ENCODE measurements around the gene TUBG1. TPM values are rescaled to one million over a fixed set of nuclear protein-coding genes. Genes with fewer than 3 reads are reported as not detected.

TUBG1 gene
- total RNA-seq (2014; rRNA removed; shearing (Covaris generic)): 123 and 127 TPM in 2 replicates

GRCh38 chr17:42609182-42609813, at the start of gene TUBG1, which contains the start of gene RETREG3:
TSS of gene TUBG1 (plus strand) at chr17:42609683. CDS start at chr17:42609738, 55 bp downstream.
TSS of gene RETREG3 (minus strand) at chr17:42609374. CDS start at chr17:42609324, 50 bp downstream.
- DNase-seq (ENCODE audit: low spot score): peak; percentile 98

- DNase-seq (ENCODE audit: low spot score): no peak
These were observed 49.2 kb upstream of the TUBG1 start for GRCh38 chr17:42560246-42560645.

- peak; percentile 98 for DNase-seq (ENCODE audit: low spot score)
These were observed 47.5 kb upstream of the TUBG1 start, which contains the start of gene COASY for GRCh38 chr17:42561897-42562387. TSS of gene COASY (plus strand) at chr17:42562148. CDS start at chr17:42562623, 475 bp downstream.

- DNase-seq (ENCODE audit: low spot score): peak; percentile 32
These were observed 46.9 kb upstream of the TUBG1 start for GRCh38 chr17:42562388-42563142.

- peak; percentile 13 for DNase-seq (ENCODE audit: low spot score)
These were observed 46.4 kb upstream of the TUBG1 start for GRCh38 chr17:42563143-42563509.

GRCh38 chr17:42563543-42563942, 45.9 kb upstream of the TUBG1 start:
- DNase-seq (ENCODE audit: low spot score): peak; percentile 78

GRCh38 chr17:42563950-42564349, 45.5 kb upstream of the TUBG1 start:
- DNase-seq (ENCODE audit: low spot score): no peak

GRCh38 chr17:42564815-42565522, 44.5 kb upstream of the TUBG1 start:
- no peak for DNase-seq (ENCODE audit: low spot score)

GRCh38 chr17:42565523-42566214, 43.8 kb upstream of the TUBG1 start:
- no peak for DNase-seq (ENCODE audit: low spot score)

- DNase-seq (ENCODE audit: low spot score): no peak
These were observed 43.1 kb upstream of the TUBG1 start for GRCh38 chr17:42566215-42566882.

GRCh38 chr17:42566883-42567573, 42.5 kb upstream of the TUBG1 start, which contains the start of gene MLX:
TSS of gene MLX (plus strand) at chr17:42567100. CDS start at chr17:42567125, 25 bp downstream.
- peak; percentile 96 for DNase-seq (ENCODE audit: low spot score)

- DNase-seq (ENCODE audit: low spot score): no peak
These were observed 41.0 kb upstream of the TUBG1 start for GRCh38 chr17:42568341-42569111.

- DNase-seq (ENCODE audit: low spot score): no peak
These were observed 37.9 kb upstream of the TUBG1 start for GRCh38 chr17:42571435-42572225.

- DNase-seq (ENCODE audit: low spot score): no peak
These were observed 36.4 kb upstream of the TUBG1 start for GRCh38 chr17:42573095-42573494.

- DNase-seq (ENCODE audit: low spot score): no peak
These were observed 35.0 kb upstream of the TUBG1 start for GRCh38 chr17:42574463-42574862.

GRCh38 chr17:42577140-42577531, 32.3 kb upstream of the TUBG1 start:
- no peak for DNase-seq (ENCODE audit: low spot score)

- peak; percentile 94 for DNase-seq (ENCODE audit: low spot score)
These were observed 31.8 kb upstream of the TUBG1 start, which contains the start of gene PSMC3IP for GRCh38 chr17:42577532-42578281. TSS of gene PSMC3IP (minus strand) at chr17:42577729. CDS start at chr17:42577686, 43 bp downstream.

Data from HT-29 (cell line).